ENCODE measurements around the gene NCOR2. TPM values are rescaled to one million over a fixed set of nuclear protein-coding genes. Genes with fewer than 3 reads are reported as not detected.

Gene NCOR2
- total RNA-seq, 1 donor from 2014 or later = 132 TPM

GRCh38 chr12:124577986-124578385 is 10.6 kb upstream of the NCOR2 start:
- no peak for TF ChIP-seq CTCF (IDR thresholded peaks at IDR 0.05; ENCODE audit: unreplicated experiment)
- no peaks in the 10 kb centered on the region for H3K9me3 Mint-ChIP-seq (ENCODE audit: unreplicated experiment)
- H3K27ac Mint-ChIP-seq (ENCODE audit: unreplicated experiment) = no peak overlapping the region
- H3K36me3 Mint-ChIP-seq (ENCODE audit: low read depth, unreplicated experiment) = no peaks in the 10 kb centered on the region
- H3K27me3 Mint-ChIP-seq (ENCODE audit: unreplicated experiment) = peaks cover 7% of the 10 kb centered on the region
- H3K4me3 Mint-ChIP-seq (ENCODE audit: unreplicated experiment) = no peak overlapping the region
- no peak for DNase-seq (ENCODE audit: low spot score)
- peaks cover 15% of the 10 kb centered on the region for H3K4me1 Mint-ChIP-seq (ENCODE audit: unreplicated experiment)

GRCh38 chr12:124577374-124577773 is 10.0 kb upstream of the NCOR2 start:
- H3K27ac Mint-ChIP-seq (ENCODE audit: unreplicated experiment) = no peak overlapping the region
- TF ChIP-seq CTCF (IDR thresholded peaks at IDR 0.05; ENCODE audit: unreplicated experiment) = no peak
- H3K27me3 Mint-ChIP-seq (ENCODE audit: unreplicated experiment) = peaks cover 9% of the 10 kb centered on the region
- DNase-seq (ENCODE audit: low spot score) = no peak
- no peaks in the 10 kb centered on the region for H3K36me3 Mint-ChIP-seq (ENCODE audit: low read depth, unreplicated experiment)
- peaks cover 13% of the 10 kb centered on the region for H3K4me1 Mint-ChIP-seq (ENCODE audit: unreplicated experiment)
- H3K4me3 Mint-ChIP-seq (ENCODE audit: unreplicated experiment) = no peak overlapping the region
- no peaks in the 10 kb centered on the region for H3K9me3 Mint-ChIP-seq (ENCODE audit: unreplicated experiment)

- no peak overlapping the region for H3K4me3 Mint-ChIP-seq (ENCODE audit: unreplicated experiment)
- H3K36me3 Mint-ChIP-seq (ENCODE audit: low read depth, unreplicated experiment) = no peaks in the 10 kb centered on the region
- H3K4me1 Mint-ChIP-seq (ENCODE audit: unreplicated experiment) = peaks cover 4% of the 10 kb centered on the region
- no peak for TF ChIP-seq CTCF (IDR thresholded peaks at IDR 0.05; ENCODE audit: unreplicated experiment)
- H3K27ac Mint-ChIP-seq (ENCODE audit: unreplicated experiment) = no peak overlapping the region
- no peaks in the 10 kb centered on the region for H3K9me3 Mint-ChIP-seq (ENCODE audit: unreplicated experiment)
- H3K27me3 Mint-ChIP-seq (ENCODE audit: unreplicated experiment) = peaks cover 9% of the 10 kb centered on the region
- DNase-seq (ENCODE audit: low spot score) = no peak
Measured at GRCh38 chr12:124576061-124576650, 8.7 kb upstream of the NCOR2 start.

GRCh38 chr12:124573839-124574786 is 6.7 kb upstream of the NCOR2 start:
- H3K9me3 Mint-ChIP-seq (ENCODE audit: unreplicated experiment) = no peaks in the 10 kb centered on the region
- no peak overlapping the region for H3K27ac Mint-ChIP-seq (ENCODE audit: unreplicated experiment)
- TF ChIP-seq CTCF (IDR thresholded peaks at IDR 0.05; ENCODE audit: unreplicated experiment) = no peak
- H3K36me3 Mint-ChIP-seq (ENCODE audit: low read depth, unreplicated experiment) = no peaks in the 10 kb centered on the region
- H3K4me1 Mint-ChIP-seq (ENCODE audit: unreplicated experiment) = peaks cover 4% of the 10 kb centered on the region
- DNase-seq (ENCODE audit: low spot score) = no peak
- no peak overlapping the region for H3K4me3 Mint-ChIP-seq (ENCODE audit: unreplicated experiment)
- H3K27me3 Mint-ChIP-seq (ENCODE audit: unreplicated experiment) = peaks cover 14% of the 10 kb centered on the region

GRCh38 chr12:124571556-124571955 is 4.1 kb upstream of the NCOR2 start:
- Mint-ChIP-seq H3K27me3 (ENCODE audit: unreplicated experiment) (peaks cover 16% of the 10 kb centered on the region), H3K27ac (ENCODE audit: unreplicated experiment) (no peak overlapping the region), H3K4me3 (ENCODE audit: unreplicated experiment) (no peak overlapping the region), H3K4me1 (ENCODE audit: unreplicated experiment) (peaks cover 4% of the 10 kb centered on the region), H3K9me3 (ENCODE audit: unreplicated experiment) (no peaks in the 10 kb centered on the region), H3K36me3 (ENCODE audit: low read depth, unreplicated experiment) (no peaks in the 10 kb centered on the region)
- no peak for TF ChIP-seq CTCF (IDR thresholded peaks at IDR 0.05; ENCODE audit: unreplicated experiment)
- DNase-seq (ENCODE audit: low spot score) = no peak

All from endothelial cell (in vitro differentiated cells).